Naive thymus-derived CD8-positive, alpha-beta T cell (primary cell): ENCODE measurements around the gene LY6G6F. TPM values are rescaled to one million over a fixed set of nuclear protein-coding genes. Genes with fewer than 3 reads are reported as not detected.
A peak's percentile ranks its signal among the peaks of the same experiment; 100 is the strongest.

Experiments
- ATAC-seq, 2 donors: fragments of 150-1000 bp; cut with Tn5 transposase in 1 of 2; sonication (Bioruptor Pico), chemical (Tn5 transposase) in 1 of 2; 1 replicate in 1 of 2; 2 replicates in 1 of 2; pipeline ENCODE4 v1.10.0; 2021; ENCODE audit warnings: mild to moderate bottlenecking in 2 of 2, moderate library complexity in 2 of 2
- POLR2A ChIA-PET: fragments of 350-600 bp; sonication (Branson Sonifier 250); formaldehyde crosslinking; loops from one replicate; lab custom pipeline; 2021; ENCODE audit warnings: antibody characterized with exemption; lab: Charles Lee
- DNase-seq, 10 donors: peaks; one replicate each; pipeline versions ENCODE4 v3.0.0 to v3.0.0-alpha.2; 2020 to 2022
- H3K27ac Mint-ChIP-seq, 10 donors: one replicate each; pipeline ENCODE4 v1.8.0; 2020 to 2022; ENCODE audit warnings: mild to moderate bottlenecking in 10 of 10, mixed read lengths in 10 of 10, moderate library complexity in 4 of 10, inconsistent platforms in 1 of 10
- H3K27me3 Mint-ChIP-seq, 5 donors: one replicate each; pipeline ENCODE4 v1.8.0; 2021 to 2022; ENCODE audit warnings: mixed read lengths in 5 of 5
- H3K36me3 Mint-ChIP-seq, 3 donors: one replicate each; pipeline ENCODE4 v1.8.0; 2020 to 2022; ENCODE audit warnings: mixed read lengths in 3 of 3, mild to moderate bottlenecking in 2 of 3, inconsistent platforms in 1 of 3
- H3K4me1 Mint-ChIP-seq, 4 donors: one replicate each; pipeline ENCODE4 v1.8.0; 2021 to 2022; ENCODE audit warnings: mixed read lengths in 4 of 4
- H3K4me3 Mint-ChIP-seq, 10 donors: one replicate each; pipeline ENCODE4 v1.8.0; 2020 to 2022; ENCODE audit warnings: mild to moderate bottlenecking in 10 of 10, mixed read lengths in 10 of 10, moderate library complexity in 6 of 10, inconsistent platforms in 1 of 10
- H3K9me3 Mint-ChIP-seq, 9 donors: one replicate each; pipeline ENCODE4 v1.8.0; 2020 to 2022; ENCODE audit warnings: mixed read lengths in 9 of 9, mild to moderate bottlenecking in 3 of 9, inconsistent platforms in 1 of 9, moderate library complexity in 1 of 9
- polyA plus RNA-seq, 3 donors: library from polyadenylated mRNA; unstranded; fragments of 300-500 nt; fragmentation: Illumina TruSeq; gene quantifications; one replicate each; pipeline ENCODE4 v1.2.3, GENCODE V29; 2021
- total RNA-seq, 8 experiments: library from RNA in 2 of 8; stranded (reverse) in 2 of 8; gene quantifications; one replicate each; pipeline ENCODE4 v1.2.3 and lab custom pipeline; 2021 to 2026

The LY6G6F gene
- total and polyA plus RNA-seq, 5 experiments from 2014 or later: not detected

DNA sequence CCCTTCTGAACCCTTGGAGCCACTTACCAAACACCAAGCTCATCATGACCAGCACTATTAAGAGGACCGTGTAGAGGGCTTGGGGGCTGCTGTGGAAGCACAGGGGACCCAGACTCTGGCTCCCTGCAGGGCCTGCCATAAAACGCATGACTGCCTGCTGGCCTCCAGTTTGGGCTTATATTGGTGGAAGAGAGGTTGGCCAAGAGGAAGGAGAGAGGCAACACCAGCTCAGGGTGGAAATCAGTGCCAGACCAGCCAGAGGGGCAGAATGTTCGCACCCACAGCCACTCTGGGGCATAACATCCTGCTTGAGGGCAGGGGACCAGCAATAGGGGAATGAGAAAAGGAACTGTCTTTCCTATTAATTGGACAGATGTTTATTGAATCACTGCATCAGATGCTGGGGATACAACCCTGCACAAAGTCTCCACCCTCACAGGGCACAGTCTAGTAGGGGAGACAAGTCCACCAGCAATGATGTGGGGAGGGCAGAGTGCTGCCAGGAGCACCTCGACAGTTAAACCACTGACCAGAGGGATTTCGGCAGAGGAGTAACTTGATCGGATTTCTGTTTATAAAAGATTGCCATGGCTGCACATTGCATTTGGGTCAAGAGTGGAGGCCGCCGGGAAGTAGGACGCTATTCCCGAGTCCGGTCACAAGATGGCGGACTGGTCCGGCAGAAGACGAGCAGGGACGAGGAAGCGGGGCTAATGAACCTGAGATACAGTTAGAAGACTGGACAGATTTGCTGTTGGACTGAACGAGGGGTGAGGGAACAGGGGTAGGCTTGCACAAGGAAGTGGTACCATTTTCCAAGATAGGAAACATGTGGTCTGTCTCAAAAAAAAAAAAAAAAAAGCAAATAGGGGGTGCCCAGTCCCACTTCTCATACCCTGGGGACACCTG is 26.2 kb upstream of the LY6G6F start, which contains the start of gene LY6G5C:
LY6G5C (minus strand) TSS at position 842 of the 909 bp plus-strand sequence; CDS start at position 148, 694 bp downstream.
- peak within 1 kb of the TSS; percentile 69 to 93 (median 91) for H3K4me3 Mint-ChIP-seq
- DNase-seq (peak; percentile 33 to 75 (median 51)), ATAC-seq (peak; percentile 63 to 68)
- peaks cover 19 to 31% (median 21%) of the 10 kb centered on the region in 4 donors for H3K4me1 Mint-ChIP-seq
- peaks cover 0 to 5% (median 0%) of the 10 kb centered on the region in 3 donors for H3K36me3 Mint-ChIP-seq
- H3K9me3 Mint-ChIP-seq: no peaks in the 10 kb centered on the region
- POLR2A ChIA-PET: interaction anchor here (0.6 to 1.9 kb wide), 12 partner anchors 9 to 158 kb away, joined by 3 to 9 read pairs (median 3); partner anchors contain the start of genes ABHD16A, BAG6, CSNK2B and GPANK1
- no peaks in the 10 kb centered on the region for H3K27me3 Mint-ChIP-seq
- peak within 1 kb of the TSS; percentile 29 to 93 (median 84) for H3K27ac Mint-ChIP-seq

DNA sequence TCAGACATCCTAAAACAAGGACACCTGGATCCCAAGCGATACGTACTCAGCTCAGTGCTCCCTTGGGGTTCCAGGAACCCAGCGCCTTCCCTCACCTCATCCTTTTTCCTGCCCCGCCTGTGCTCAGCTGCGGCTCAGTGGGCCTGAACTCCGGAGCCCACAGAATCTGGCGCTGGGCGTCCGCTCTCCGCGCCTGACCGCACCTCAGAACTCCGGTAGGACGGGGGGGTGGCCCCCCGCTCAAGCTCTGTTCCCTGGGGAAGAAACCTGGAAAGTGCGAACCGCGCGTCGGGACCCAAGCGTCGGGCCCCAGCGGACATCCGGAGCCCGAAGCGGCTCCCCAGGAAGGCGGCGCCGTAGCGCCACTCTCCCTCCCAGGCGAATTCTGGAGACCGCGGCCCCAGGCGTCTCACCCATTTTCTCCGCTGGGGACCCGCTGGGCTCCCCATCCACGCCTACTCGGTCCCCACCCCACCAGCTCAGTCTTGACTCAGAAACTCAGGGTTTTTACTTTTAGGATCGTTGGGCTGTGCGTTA is 25.5 kb upstream of the LY6G6F start:
- H3K27me3 Mint-ChIP-seq: no peaks in the 10 kb centered on the region
- no peaks in the 10 kb centered on the region for H3K9me3 Mint-ChIP-seq
- H3K36me3 Mint-ChIP-seq: peaks cover 0 to 12% (median 2%) of the 10 kb centered on the region in 3 donors
- DNase-seq (peak in 7 of 10 donors; percentile 18 to 42 (median 36)), ATAC-seq (peak; percentile 80)
- H3K4me3 Mint-ChIP-seq: peak overlapping the region; percentile 69 to 93 (median 91)
- POLR2A ChIA-PET: interaction anchor here (0.6 to 1.9 kb wide), 11 partner anchors 10 to 157 kb away, joined by 3 to 9 read pairs (median 3); partner anchors contain the start of genes ABHD16A, BAG6, GPANK1 and HSPA1B
- H3K27ac Mint-ChIP-seq: peak overlapping the region; percentile 29 to 93 (median 84)
- H3K4me1 Mint-ChIP-seq: peaks cover 19 to 31% (median 21%) of the 10 kb centered on the region in 4 donors

DNA sequence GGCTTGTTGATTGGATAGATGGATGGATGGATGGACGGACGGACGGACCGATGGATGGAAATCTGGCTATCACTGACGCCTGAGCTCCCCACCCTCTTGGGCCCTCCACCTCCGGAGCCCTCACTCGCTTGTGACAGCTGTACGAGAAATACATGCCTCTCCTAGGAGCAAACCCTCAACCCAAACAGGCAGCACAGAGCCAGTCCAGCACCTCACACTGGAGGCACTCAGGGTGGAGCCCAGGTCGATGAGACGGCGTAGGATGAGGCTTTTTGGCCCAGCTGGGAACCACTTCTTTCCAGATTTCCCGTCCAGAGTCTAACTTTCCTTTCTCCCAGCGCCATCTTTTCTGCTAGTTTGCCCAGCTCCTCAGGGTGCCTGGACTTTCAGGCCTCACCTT is 23.1 kb upstream of the LY6G6F start:
- H3K4me3 Mint-ChIP-seq: peak overlapping the region in 2 of 10 donors; percentile 22 to 29
- H3K9me3 Mint-ChIP-seq: no peaks in the 10 kb centered on the region
- H3K27ac Mint-ChIP-seq: peak overlapping the region in 1 of 10 donors; percentile 79
- H3K36me3 Mint-ChIP-seq: peaks cover 0 to 29% (median 6%) of the 10 kb centered on the region in 3 donors
- no peak for ATAC-seq
- no peak for DNase-seq
- POLR2A ChIA-PET: interaction anchor here (0.6 kb wide), 2 partner anchors 10 to 36 kb away, joined by 3 to 4 read pairs; no protein-coding TSS in a partner anchor
- no peaks in the 10 kb centered on the region for H3K27me3 Mint-ChIP-seq
- H3K4me1 Mint-ChIP-seq: peaks cover 19 to 26% (median 21%) of the 10 kb centered on the region in 4 donors

DNA sequence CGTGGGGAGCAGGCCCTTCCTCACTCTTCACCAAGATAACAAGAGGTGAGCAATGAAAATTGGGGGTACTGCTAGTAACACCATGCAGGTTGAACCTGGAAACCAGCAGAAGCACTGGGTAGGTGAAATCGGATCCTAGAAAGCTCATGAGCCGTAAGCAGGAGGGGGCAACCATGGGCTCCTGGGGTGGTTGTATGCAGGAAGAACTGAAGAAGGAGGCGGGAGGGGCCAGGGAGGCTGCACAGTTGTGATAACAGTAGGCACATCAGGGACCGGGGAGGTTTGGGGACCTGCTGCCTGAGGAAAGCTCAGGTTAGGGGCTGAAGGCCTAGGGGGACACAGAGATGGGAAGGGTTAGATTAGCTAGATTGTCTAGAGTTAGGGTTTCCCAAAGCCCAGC is 20.2 kb upstream of the LY6G6F start:
- DNase-seq (no peak), ATAC-seq (no peak)
- Mint-ChIP-seq H3K9me3 (no peaks in the 10 kb centered on the region), H3K36me3 (peaks cover 0 to 56% (median 6%) of the 10 kb centered on the region in 3 donors), H3K4me1 (peaks cover 3 to 18% (median 8%) of the 10 kb centered on the region in 4 donors), H3K27me3 (no peaks in the 10 kb centered on the region), H3K4me3 (no peak overlapping the region), H3K27ac (peak overlapping the region in 6 of 10 donors; percentile 1 to 66 (median 40))
- POLR2A ChIA-PET: no interaction called here

DNA sequence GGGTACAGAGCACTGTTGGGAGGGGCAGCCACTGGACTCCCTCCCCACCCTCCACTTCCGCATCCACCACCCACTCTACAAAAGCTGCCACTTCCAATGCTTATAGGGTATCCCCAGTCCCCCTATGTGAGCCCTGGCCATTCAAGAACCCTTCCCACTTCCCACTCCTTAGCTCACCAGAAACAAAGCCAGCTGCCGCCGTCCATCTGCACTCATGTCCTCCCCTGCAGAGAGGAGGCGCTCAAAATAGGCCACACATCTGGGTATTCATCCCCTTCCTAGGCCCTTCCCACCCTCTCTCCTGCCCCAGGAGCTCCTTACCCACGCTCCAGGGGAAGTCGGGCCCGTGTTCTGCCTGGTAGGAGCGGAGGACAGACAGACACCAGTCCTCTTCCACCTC is 19.3 kb upstream of the LY6G6F start:
- POLR2A ChIA-PET: no interaction called here
- peaks cover 0 to 58% (median 6%) of the 10 kb centered on the region in 3 donors for H3K36me3 Mint-ChIP-seq
- peaks cover 0 to 10% (median 4%) of the 10 kb centered on the region in 4 donors for H3K4me1 Mint-ChIP-seq
- peak overlapping the region in 2 of 10 donors; percentile 41 to 50 for H3K27ac Mint-ChIP-seq
- no peak for ATAC-seq
- H3K4me3 Mint-ChIP-seq: no peak overlapping the region
- no peaks in the 10 kb centered on the region for H3K27me3 Mint-ChIP-seq
- DNase-seq: no peak
- H3K9me3 Mint-ChIP-seq: no peaks in the 10 kb centered on the region

DNA sequence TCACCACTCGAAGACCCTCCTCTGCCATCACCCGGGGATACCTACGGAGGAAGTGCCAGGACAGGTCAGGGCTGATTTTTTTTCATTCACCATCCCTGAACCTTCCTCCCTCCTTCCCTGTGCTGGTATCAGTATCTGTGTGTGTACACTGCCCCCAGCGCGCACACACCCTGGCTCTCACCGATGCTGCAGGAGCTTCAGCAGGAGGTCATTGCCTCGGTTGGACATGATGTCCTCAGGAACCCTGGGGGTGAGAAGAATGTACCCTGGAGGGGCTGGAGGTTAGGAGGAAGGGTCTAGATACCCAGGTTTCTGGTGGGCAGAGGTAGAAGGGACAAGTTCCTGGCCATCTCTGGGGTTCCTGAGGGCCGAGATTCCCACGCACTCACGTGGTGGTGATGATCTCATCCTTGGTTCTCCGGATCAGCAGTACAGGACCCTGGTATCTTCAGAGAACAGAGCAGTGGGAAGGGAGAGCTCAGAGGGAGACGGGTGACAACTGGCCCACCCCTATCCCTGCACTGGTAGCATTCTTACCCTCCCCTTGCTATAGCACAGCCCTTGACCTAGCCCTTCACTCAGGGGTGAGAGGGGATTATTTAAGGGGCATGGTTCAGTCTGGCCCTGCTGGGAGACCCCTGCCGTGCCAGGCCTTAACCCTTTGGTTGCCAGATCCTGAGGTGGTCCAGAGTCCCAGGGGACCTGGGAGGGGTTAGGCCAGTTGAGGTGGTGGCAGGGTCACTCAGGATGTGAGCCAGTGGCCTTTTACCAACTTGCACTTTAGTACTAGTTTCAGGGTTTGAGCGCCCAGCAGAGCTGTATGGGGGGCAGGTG is 18.6 kb upstream of the LY6G6F start:
- H3K36me3 Mint-ChIP-seq: peaks cover 0 to 64% (median 6%) of the 10 kb centered on the region in 3 donors
- POLR2A ChIA-PET: no interaction called here
- no peaks in the 10 kb centered on the region for H3K9me3 Mint-ChIP-seq
- no peak for DNase-seq
- ATAC-seq: no peak
- no peaks in the 10 kb centered on the region for H3K27me3 Mint-ChIP-seq
- H3K27ac Mint-ChIP-seq: peak overlapping the region in 2 of 10 donors; percentile 15 to 45
- peaks cover 0 to 9% (median 4%) of the 10 kb centered on the region in 4 donors for H3K4me1 Mint-ChIP-seq
- no peak overlapping the region for H3K4me3 Mint-ChIP-seq

DNA sequence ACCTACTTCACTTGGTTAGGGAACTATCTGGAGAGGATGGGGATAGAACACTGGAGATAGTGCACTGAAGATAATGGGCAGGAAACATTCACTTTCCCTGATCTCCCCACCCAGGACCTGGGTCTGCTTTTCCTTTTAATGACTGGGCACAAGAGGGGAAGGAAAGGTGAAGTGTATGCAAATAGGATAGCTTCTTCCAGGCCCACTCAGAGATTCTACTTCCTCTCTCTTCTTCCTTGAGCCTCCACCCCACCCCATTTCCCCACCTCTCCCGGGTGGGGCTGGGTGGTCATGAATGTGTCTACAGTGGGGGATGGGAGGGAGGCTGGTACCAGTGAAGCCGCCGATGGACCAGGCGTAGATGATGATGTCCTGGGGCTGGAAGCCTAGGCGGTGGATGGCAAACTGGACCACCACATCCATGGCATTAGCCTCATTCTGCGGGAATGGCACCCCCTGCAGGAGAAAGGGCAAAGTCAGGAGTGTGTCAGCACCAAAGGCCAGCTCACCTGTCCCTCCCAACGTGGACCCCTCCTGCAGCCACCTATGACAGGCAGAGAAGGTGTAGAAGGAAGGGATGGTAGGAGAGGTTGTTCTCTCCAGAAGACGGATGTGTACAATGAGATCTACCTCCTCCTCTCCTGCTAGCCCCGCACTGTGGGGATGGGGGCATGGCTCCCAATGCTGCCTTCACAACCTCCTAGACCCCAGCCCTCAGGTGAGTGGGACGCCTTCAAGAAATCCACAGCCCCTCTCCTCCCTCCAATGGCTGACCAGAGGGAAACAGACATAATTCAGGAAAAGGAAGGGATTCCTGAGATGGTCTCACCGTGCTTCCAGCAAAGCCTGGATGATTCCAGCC is 17.2 kb upstream of the LY6G6F start:
- no peak overlapping the region for H3K4me3 Mint-ChIP-seq
- DNase-seq (no peak), ATAC-seq (peak in 1 of 2 donors; percentile 20)
- no peaks in the 10 kb centered on the region for H3K27me3 Mint-ChIP-seq
- H3K4me1 Mint-ChIP-seq: peaks cover 0 to 8% (median 3%) of the 10 kb centered on the region in 4 donors
- peak overlapping the region in 5 of 10 donors; percentile 28 to 77 (median 63) for H3K27ac Mint-ChIP-seq
- peaks cover 0 to 76% (median 6%) of the 10 kb centered on the region in 3 donors for H3K36me3 Mint-ChIP-seq
- no peaks in the 10 kb centered on the region for H3K9me3 Mint-ChIP-seq
- POLR2A ChIA-PET: no interaction called here

DNA sequence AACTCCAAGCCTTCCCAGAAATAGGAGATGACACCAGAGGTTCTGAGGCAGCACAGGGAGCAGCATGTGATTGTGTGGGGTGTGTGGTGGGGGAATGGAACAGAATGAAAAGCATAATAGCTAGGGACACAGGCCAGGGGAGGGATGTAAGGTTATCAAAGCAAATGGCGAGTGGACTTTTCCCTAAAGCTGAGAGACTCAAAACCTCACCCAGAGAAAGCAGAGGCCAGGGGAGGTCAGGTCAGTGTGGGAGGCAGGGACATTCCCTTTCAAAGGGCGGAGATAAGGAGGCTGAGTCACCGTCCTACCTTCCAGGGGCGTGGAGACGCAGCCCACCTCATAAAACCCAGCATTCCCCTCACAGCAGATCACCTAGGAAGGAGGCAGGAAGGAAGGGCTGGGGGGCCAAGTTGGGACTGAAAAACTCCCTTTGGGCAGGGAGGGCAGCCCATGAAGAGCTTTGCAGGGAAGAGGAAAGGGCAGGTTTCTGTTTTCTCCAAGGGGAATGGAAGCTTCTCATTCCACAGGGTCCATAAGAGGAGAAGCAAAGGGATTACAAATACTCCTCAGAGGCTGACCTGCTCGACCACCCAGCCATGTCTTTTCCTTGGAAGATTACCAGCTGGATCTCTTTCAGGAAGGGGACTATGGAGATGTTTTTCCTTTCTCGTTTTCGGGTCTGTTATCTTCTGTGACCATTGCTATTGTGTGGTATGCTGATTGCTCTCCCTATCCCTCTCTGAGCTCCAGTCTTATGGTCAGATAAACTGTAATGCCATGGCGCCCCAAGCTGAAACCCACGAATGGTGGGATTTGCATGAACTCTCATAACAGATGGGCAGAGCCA is 16.2 kb upstream of the LY6G6F start:
- Mint-ChIP-seq H3K9me3 (no peaks in the 10 kb centered on the region), H3K4me3 (no peak overlapping the region), H3K27ac (peak overlapping the region in 6 of 10 donors; percentile 24 to 84 (median 56)), H3K36me3 (peaks cover 0 to 85% (median 6%) of the 10 kb centered on the region in 3 donors), H3K27me3 (no peaks in the 10 kb centered on the region), H3K4me1 (peaks cover 0 to 8% (median 4%) of the 10 kb centered on the region in 4 donors)
- ATAC-seq: no peak
- POLR2A ChIA-PET: interaction anchor here (0.5 kb wide), 1 partner anchor 219 kb away, joined by 3 read pairs; no protein-coding TSS in a partner anchor
- no peak for DNase-seq

DNA sequence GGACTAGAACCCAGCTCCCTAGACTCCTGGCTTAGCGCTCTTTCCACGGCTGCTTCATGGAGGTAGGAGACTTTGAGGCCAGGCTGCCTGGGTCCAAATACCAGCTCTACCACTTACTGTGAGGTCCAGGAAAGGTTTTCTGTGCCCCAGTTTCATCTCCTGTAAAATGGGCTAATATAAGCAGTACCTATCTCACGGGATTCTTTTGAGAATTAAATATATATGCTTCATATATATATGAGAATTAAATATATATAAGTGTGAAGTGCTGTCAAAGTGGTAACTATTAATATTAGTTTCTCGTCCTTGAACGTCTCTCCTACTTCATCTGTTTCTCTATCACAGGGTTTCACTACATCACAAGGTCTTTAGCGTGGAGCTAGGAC is 15.6 kb upstream of the LY6G6F start:
- H3K27me3 Mint-ChIP-seq: no peaks in the 10 kb centered on the region
- H3K36me3 Mint-ChIP-seq: peaks cover 0 to 85% (median 4%) of the 10 kb centered on the region in 3 donors
- no peak for ATAC-seq
- peaks cover 0 to 8% (median 5%) of the 10 kb centered on the region in 4 donors for H3K4me1 Mint-ChIP-seq
- no peak overlapping the region for H3K4me3 Mint-ChIP-seq
- POLR2A ChIA-PET: interaction anchor here (0.5 kb wide), 1 partner anchor 219 kb away, joined by 3 read pairs; no protein-coding TSS in a partner anchor
- H3K27ac Mint-ChIP-seq: peak overlapping the region in 3 of 10 donors; percentile 53 to 84 (median 77)
- DNase-seq: no peak
- H3K9me3 Mint-ChIP-seq: no peaks in the 10 kb centered on the region

DNA sequence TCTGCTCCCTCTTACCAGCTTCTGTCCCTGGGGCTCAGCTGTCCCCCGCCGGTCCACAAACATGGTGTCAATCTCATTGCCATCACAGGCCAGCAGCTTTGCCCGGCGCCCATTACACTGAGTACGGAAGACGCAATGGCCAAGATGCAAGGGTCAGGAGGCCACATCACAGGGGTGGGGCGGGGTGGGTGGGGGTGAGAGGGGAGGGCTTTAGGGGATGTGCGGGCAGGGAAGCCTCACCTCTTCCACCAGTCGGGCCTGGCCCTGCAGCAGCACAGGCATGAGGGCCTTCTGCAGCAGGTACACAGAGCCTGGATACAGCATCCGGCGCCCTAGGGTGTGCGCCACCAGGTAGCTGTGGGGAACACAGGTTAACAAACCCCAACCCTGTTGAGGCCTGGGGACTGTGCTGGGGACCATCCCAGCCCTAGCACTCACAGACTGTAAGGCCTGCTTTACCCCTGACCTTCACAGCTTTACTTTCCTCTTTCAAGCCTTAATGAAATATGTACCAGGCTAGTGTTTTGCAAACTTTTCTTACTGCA is 15.0 kb upstream of the LY6G6F start:
- POLR2A ChIA-PET: interaction anchor here (1.0 kb wide), 1 partner anchor 9 kb away, joined by 3 read pairs; no protein-coding TSS in a partner anchor
- no peaks in the 10 kb centered on the region for H3K9me3 Mint-ChIP-seq

More for the DNA sequence above, 15.0 kb upstream of the LY6G6F start:
- DNase-seq (no peak), ATAC-seq (no peak)
- H3K27ac Mint-ChIP-seq: peak overlapping the region in 2 of 10 donors; percentile 53 to 77
- H3K4me3 Mint-ChIP-seq: no peak overlapping the region
- peaks cover 0 to 85% (median 4%) of the 10 kb centered on the region in 3 donors for H3K36me3 Mint-ChIP-seq
- H3K27me3 Mint-ChIP-seq: no peaks in the 10 kb centered on the region
- H3K4me1 Mint-ChIP-seq: peaks cover 0 to 6% (median 4%) of the 10 kb centered on the region in 4 donors
